GM19025 (cell line): ENCODE data around the gene MADD.

Experiments
- ATAC-seq: cut with Tn5 transposase; IDR thresholded peaks from one replicate; pipeline ENCODE4 v1.9.1; 2021; ENCODE audit warnings: mild to moderate bottlenecking, low read depth, moderate library complexity; ENCODE audit not compliant: unreplicated experiment

Gene MADD

GRCh38 chr11:47249378-47249715 is 20.6 kb upstream of the MADD start:
- ATAC-seq: no peak

- ATAC-seq: no peak
Observed at GRCh38 chr11:47251751-47252150, 18.2 kb upstream of the MADD start.

GRCh38 chr11:47253660-47254059 is 16.3 kb upstream of the MADD start:
- no peak for ATAC-seq

- no peak for ATAC-seq
Observed at GRCh38 chr11:47254386-47254785, 15.5 kb upstream of the MADD start.

GRCh38 chr11:47256374-47256773 is 13.6 kb upstream of the MADD start:
- ATAC-seq: no peak

GRCh38 chr11:47257177-47257516 is 12.8 kb upstream of the MADD start:
- no peak for ATAC-seq

- no peak for ATAC-seq
Observed at GRCh38 chr11:47257517-47258316, 12.2 kb upstream of the MADD start, which contains the start of gene NR1H3. Gene NR1H3, plus strand, starts transcription at chr11:47257996. Its CDS starts 1,221 bp downstream, at chr11:47259217.

GRCh38 chr11:47258317-47258902 is 11.5 kb upstream of the MADD start:
- ATAC-seq: no peak

GRCh38 chr11:47259232-47259977 is 10.5 kb upstream of the MADD start:
- ATAC-seq: no peak

- ATAC-seq: no peak
Observed at GRCh38 chr11:47260366-47260765, 9.6 kb upstream of the MADD start.

- no peak for ATAC-seq
Observed at GRCh38 chr11:47261291-47261800, 8.6 kb upstream of the MADD start.

GRCh38 chr11:47264119-47264518 is 5.8 kb upstream of the MADD start:
- no peak for ATAC-seq

- no peak for ATAC-seq
Observed at GRCh38 chr11:47264521-47264920, 5.4 kb upstream of the MADD start.

- ATAC-seq: no peak
Observed at GRCh38 chr11:47267876-47268275, 2.1 kb upstream of the MADD start.

GRCh38 chr11:47268448-47269001 is 1.4 kb upstream of the MADD start:
- no peak for ATAC-seq

GRCh38 chr11:47269002-47269828 is 718 bp upstream of the MADD start:
- peak; percentile 41 for ATAC-seq

GRCh38 chr11:47270331-47271271 is 668 bp downstream of the MADD start:
- no peak for ATAC-seq

GRCh38 chr11:47271328-47271727 is 1.4 kb downstream of the MADD start:
- no peak for ATAC-seq

GRCh38 chr11:47271961-47272661 is 2.2 kb downstream of the MADD start:
- ATAC-seq: no peak
